A549 (cell line): ENCODE data around the gene PLCL1. TPM values are rescaled to one million over a fixed set of nuclear protein-coding genes. Genes with fewer than 3 reads are reported as not detected.
"Not testable (repeated sequence)": the region's sequence is repeated elsewhere in the genome, so short reads cannot be mapped to it uniquely, and the experiment has no call there.

Experiments used
- ATAC-seq, 2 experiments: fragments of 200-7000 bp in 1 of 2; fragments of >200 bp in 1 of 2; cut with Nextera tagmentation in 1 of 2; cut with Tn5 transposase in 1 of 2; 3 replicates each; pipeline versions ENCODE4 v1.8.0 to v1.9.1; 2018 to 2020; ENCODE audit warnings: mild to moderate bottlenecking in 1 of 2, moderate library complexity in 1 of 2
- CTCF ChIA-PET: fragments of 300-600 bp; sonication (Branson Sonifier 250); formaldehyde crosslinking; extraction: SDS; loops from one replicate; lab custom pipeline; 2021; ENCODE audit warnings: antibody characterized with exemption, inconsistent platforms; lab: Yijun Ruan, JAX
- POLR2A ChIA-PET: fragments of 350-600 bp; formaldehyde crosslinking; extraction: SDS; loops from one replicate; lab custom pipeline; 2021; ENCODE audit warnings: antibody characterized with exemption, inconsistent platforms; lab: Yijun Ruan, JAX
- DNase-seq, 2 experiments: peaks; one replicate each; pipeline versions ENCODE4 v3.0.0 to v3.0.0-alpha.2; 2011 to 2016; ENCODE audit warnings: low read depth in 1 of 2, low spot score in 1 of 2
- FAIRE-seq: peaks from 2 replicates; lab custom pipeline; 2011; peaks lifted over from hg19 to GRCh38; lab: Jason Lieb, UNC
- H3K27ac ChIP-seq, 2 experiments: fragments of >200 bp; sonication (Bioruptor Twin); formaldehyde crosslinking; 3 replicates each; pipeline ENCODE4 v1.5.1; 2016 to 2017
- H3K4me1 ChIP-seq: fragments of >200 bp; sonication (Bioruptor Twin); formaldehyde crosslinking; 3 replicates; pipeline ENCODE4 v1.6.1; 2016
- H3K4me2 ChIP-seq: fragments of >200 bp; sonication (Bioruptor Twin); formaldehyde crosslinking; 3 replicates; pipeline ENCODE4 v1.6.1; 2016
- H3K4me3 ChIP-seq: fragments of >200 bp; sonication (Bioruptor Twin); formaldehyde crosslinking; 3 replicates; pipeline ENCODE4 v1.5.1; 2016
- H3K9me3 ChIP-seq: fragments of >200 bp; sonication (Bioruptor Twin); formaldehyde crosslinking; 3 replicates; pipeline ENCODE4 v1.6.1; 2016
- BCL3 ChIP-seq: fragments of >200 bp; sonication (Bioruptor Twin); formaldehyde crosslinking; IDR thresholded peaks from 3 replicates; pipeline ENCODE4 v1.6.1; 2016
- HOXB13 ChIP-seq: fragments of 250-450 bp; sonication (Bioruptor Pico); IDR thresholded peaks from 2 replicates; pipeline ENCODE4 v1.5.0; 2020; ENCODE audit warnings: low read depth, mild to moderate bottlenecking, moderate library complexity
- HOXB5 ChIP-seq: fragments of 250-450 bp; sonication (Bioruptor Pico); IDR thresholded peaks from 2 replicates; pipeline ENCODE4 v1.5.0; 2020; ENCODE audit warnings: mild to moderate bottlenecking, moderate library complexity
- MAFK ChIP-seq: fragments of 450-650 bp; IDR thresholded peaks from 2 replicates; pipeline ENCODE4 v1.6.1; 2014; ENCODE audit not compliant: partially characterized antibody
- PBX3 ChIP-seq: IDR thresholded peaks from 2 replicates; pipeline ENCODE4 v1.6.1; 2012
- POLR2A ChIP-seq: IDR thresholded peaks from 2 replicates; pipeline ENCODE4 v1.6.1; 2012; ENCODE audit warnings: mild to moderate bottlenecking, low read length
- POLR2AphosphoS2 ChIP-seq: conservative IDR thresholded peaks from 2 replicates; pipeline ENCODE4 v1.6.1; 2012; ENCODE audit warnings: low read length, improper control_type of control experiment, inconsistent platforms
- RARB ChIP-seq: fragments of 250-450 bp; sonication (Bioruptor Pico); IDR thresholded peaks from 2 replicates; pipeline ENCODE4 v1.8.0; 2021; ENCODE audit warnings: mild to moderate bottlenecking, moderate library complexity
- SREBF2 ChIP-seq: fragments of 450-650 bp; IDR thresholded peaks from 2 replicates; pipeline ENCODE4 v1.6.1; 2014; ENCODE audit warnings: mild to moderate bottlenecking, moderate library complexity
- TFCP2L1 ChIP-seq: fragments of 250-450 bp; sonication (Bioruptor Pico); IDR thresholded peaks from 2 replicates; pipeline ENCODE4 v1.5.0; 2021; ENCODE audit warnings: mild to moderate bottlenecking
- TP53 ChIP-seq: fragments of 250-450 bp; sonication (Bioruptor Pico); IDR thresholded peaks from 2 replicates; pipeline ENCODE4 v1.5.0; 2021; ENCODE audit warnings: mild to moderate bottlenecking, moderate library complexity
- WGBS: methylation state at CpG from one replicate; pipeline ENCODE4 v1.1.6; 2017; ENCODE audit errors: missing lambda C conversion rate; 5-methylcytosine and 5-hydroxymethylcytosine counted together
- polyA plus RNA-seq, 4 experiments: library from polyadenylated mRNA; depleted of rRNA in 3 of 4; stranded (reverse); fragments of >200 nt; fragmentation: RNase III in 1 of 4; extraction: RNeasy Plus Mini Kit Qiagen cat#74134 plus additional on column Dnase treatment in 1 of 4; gene quantifications; 2 replicates in 3 of 4; 3 replicates in 1 of 4; pipeline ENCODE4 v1.2.3, GENCODE V29; 2011 to 2017

Gene PLCL1
- polyA plus RNA-seq, 2 of the 4 experiments (the other 2 are of a cell fraction), result 0.03 TPM

- H3K9me3 ChIP-seq, result no peaks in the 10 kb centered on the region
- no peak for TF ChIP-seq BCL3
- TF ChIP-seq, all 56 proteins: peak for 0
- Histone ChIP-seq H3K27ac (no peak overlapping the region), H3K4me2 (no peak overlapping the region), H3K4me3 (no peak overlapping the region), H3K4me1 (no peaks in the 10 kb centered on the region)
- FAIRE-seq, result no peak
- DNase-seq, result no peak
- ChIA-PET CTCF (no interaction called here), POLR2A (no interaction called here)
- ATAC-seq, result no peak
- WGBS, result 9% methylated on average over 2 of the region's 2 CpGs
Measured at GRCh38 chr2:197827618-197828017, 23.2 kb downstream of the PLCL1 start.

GRCh38 chr2:197828464-197829135 lies 24.2 kb downstream of the PLCL1 start:
- no peak overlapping the region for H3K4me3 ChIP-seq
- peak; percentile 52 for TF ChIP-seq MAFK
- no peak for TF ChIP-seq SREBF2
- ChIA-PET CTCF (no interaction called here), POLR2A (no interaction called here)
- DNase-seq, result no peak
- H3K4me2 ChIP-seq, result no peak overlapping the region
- H3K27ac ChIP-seq, result no peak overlapping the region
- ATAC-seq, result no peak
- H3K9me3 ChIP-seq, result no peaks in the 10 kb centered on the region
- no peak for FAIRE-seq
- WGBS, result 2% methylated on average over 1 of the region's 1 CpG
- H3K4me1 ChIP-seq, result no peaks in the 10 kb centered on the region

- ATAC-seq, CTCF ChIA-PET, H3K4me3 ChIP-seq, H3K27ac ChIP-seq, POLR2A ChIA-PET, H3K9me3 ChIP-seq, H3K4me2 ChIP-seq, H3K4me1 ChIP-seq, FAIRE-seq, DNase-seq: not testable (repeated sequence)
- WGBS, result 0% methylated on average over 2 of the region's 2 CpGs
Measured at GRCh38 chr2:197834771-197835170, 30.4 kb downstream of the PLCL1 start.

GRCh38 chr2:197835293-197835692 lies 30.9 kb downstream of the PLCL1 start:
- ATAC-seq (no peak), DNase-seq (no peak), FAIRE-seq (no peak)
- H3K4me2 ChIP-seq, result no peak overlapping the region
- no peaks in the 10 kb centered on the region for H3K9me3 ChIP-seq
- TF ChIP-seq RARB (CRISPR knock-in tag), result no peak
- TF ChIP-seq HOXB13 (CRISPR knock-in tag), result no peak
- no peak overlapping the region for H3K27ac ChIP-seq
- POLR2A ChIA-PET, result no interaction called here
- CTCF ChIA-PET, result no interaction called here
- 27% methylated on average over 4 of the region's 4 CpGs for WGBS
- no peak overlapping the region for H3K4me3 ChIP-seq
- H3K4me1 ChIP-seq, result no peaks in the 10 kb centered on the region

- ChIA-PET POLR2A (no interaction called here), CTCF (interaction anchor here (1.3 kb wide), 1 partner anchor 25 kb away, joined by 6 read pairs; no protein-coding TSS in a partner anchor)
- no peak for DNase-seq
- TF ChIP-seq TFCP2L1 (CRISPR knock-in tag) (no peak), POLR2A (no peak), HOXB5 (CRISPR knock-in tag) (no peak), TP53 (CRISPR knock-in tag) (no peak), PBX3 (no peak), POLR2AphosphoS2 (no peak)
- no peaks in the 10 kb centered on the region for H3K4me1 ChIP-seq
- no peaks in the 10 kb centered on the region for H3K9me3 ChIP-seq
- no peak overlapping the region for H3K27ac ChIP-seq
- no peak for FAIRE-seq
- H3K4me3 ChIP-seq, result no peak overlapping the region
- ATAC-seq, result no peak
- H3K4me2 ChIP-seq, result no peak overlapping the region
- WGBS, result 34% methylated on average over 5 of the region's 5 CpGs
Measured at GRCh38 chr2:197838036-197838435, 33.6 kb downstream of the PLCL1 start.
